ENCODE measurements around the gene CHST11.
"Not testable (repeated sequence)": the region's sequence is repeated elsewhere in the genome, so short reads cannot be mapped to it uniquely, and the experiment has no call there.

CHST11 gene

DNA sequence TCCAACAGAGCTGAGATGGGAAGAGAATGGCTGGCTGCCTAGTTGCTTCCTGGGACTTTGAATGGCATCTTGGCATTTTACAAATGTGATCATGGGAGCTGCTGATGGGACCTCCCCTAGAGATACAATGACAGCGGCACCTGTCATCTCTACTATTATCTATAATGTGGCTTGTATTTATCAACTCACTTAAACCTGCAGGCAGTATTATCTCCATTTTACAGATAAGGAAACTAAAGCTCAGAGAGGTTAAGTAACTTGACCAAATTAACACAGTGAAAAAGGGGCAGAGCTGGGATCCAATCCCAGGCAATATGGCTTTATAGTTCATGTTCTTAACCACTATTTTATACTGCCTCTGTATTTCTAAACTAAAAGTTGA is 111.7 kb downstream of the CHST11 start:
- DNase-seq: no peak

- no peak for DNase-seq
These were observed 112.2 kb downstream of the CHST11 start for GRCh38 chr12:104568935-104569334.

GRCh38 chr12:104569346-104570173 is 112.8 kb downstream of the CHST11 start:
- no peak for DNase-seq

DNA sequence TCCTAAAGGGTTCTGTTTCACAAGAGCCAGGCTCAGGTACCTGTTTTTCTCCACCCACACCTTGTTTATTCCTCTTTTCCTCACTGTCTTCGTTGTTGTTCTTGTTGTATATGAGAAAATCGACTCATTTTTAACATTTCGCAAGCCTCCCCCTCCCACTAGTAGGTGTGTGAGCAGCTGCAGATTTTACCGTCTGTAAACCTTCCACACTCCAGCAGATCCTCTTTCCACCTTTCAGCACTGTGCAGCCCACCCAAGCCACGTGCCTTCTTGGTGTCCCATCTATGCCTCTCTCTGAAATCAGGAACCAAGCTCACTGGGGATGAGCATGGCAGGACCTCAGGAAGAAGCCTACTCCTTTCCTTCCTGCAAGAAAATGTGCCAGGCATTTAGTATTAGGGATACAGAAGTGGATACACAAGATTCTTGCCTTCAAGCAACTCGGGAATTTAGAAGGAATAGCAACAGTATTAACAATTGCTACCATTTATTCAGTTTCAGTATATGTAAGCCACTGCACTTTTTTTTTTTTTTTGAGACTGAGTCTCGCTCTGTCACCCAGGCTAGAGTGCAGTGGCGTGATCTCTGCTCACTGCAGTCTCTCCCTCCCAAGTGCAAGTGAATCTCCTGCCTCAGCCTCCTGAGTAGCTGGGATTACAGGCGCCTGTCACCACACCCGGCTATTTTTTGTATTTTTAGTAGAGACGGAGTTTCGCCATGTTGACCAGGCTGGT is 113.6 kb downstream of the CHST11 start:
- DNase-seq: no peak

GRCh38 chr12:104571328-104571727 is 114.6 kb downstream of the CHST11 start:
- DNase-seq: no peak

- DNase-seq: not testable (repeated sequence)
These were observed 117.6 kb downstream of the CHST11 start for GRCh38 chr12:104574353-104574752.

DNA sequence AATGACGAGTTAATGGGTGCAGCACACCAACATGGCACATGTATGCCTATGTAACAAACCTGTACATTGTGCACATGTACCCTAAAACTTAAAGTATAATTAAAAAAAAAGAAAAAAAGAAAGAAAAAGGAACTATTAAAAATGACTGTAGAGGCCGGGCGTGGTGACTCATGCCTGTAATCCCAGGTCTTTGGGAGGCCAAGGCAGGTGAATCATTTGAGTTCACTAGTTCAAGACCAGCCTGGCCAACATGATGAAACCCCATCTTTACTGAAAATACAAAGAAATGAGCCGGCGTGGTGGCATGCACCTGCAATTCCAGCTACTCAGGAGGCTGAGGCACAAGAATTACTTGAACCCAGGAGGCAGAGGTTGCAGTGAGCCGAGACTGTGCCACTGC is 118.0 kb downstream of the CHST11 start:
- DNase-seq: not testable (repeated sequence)

DNA sequence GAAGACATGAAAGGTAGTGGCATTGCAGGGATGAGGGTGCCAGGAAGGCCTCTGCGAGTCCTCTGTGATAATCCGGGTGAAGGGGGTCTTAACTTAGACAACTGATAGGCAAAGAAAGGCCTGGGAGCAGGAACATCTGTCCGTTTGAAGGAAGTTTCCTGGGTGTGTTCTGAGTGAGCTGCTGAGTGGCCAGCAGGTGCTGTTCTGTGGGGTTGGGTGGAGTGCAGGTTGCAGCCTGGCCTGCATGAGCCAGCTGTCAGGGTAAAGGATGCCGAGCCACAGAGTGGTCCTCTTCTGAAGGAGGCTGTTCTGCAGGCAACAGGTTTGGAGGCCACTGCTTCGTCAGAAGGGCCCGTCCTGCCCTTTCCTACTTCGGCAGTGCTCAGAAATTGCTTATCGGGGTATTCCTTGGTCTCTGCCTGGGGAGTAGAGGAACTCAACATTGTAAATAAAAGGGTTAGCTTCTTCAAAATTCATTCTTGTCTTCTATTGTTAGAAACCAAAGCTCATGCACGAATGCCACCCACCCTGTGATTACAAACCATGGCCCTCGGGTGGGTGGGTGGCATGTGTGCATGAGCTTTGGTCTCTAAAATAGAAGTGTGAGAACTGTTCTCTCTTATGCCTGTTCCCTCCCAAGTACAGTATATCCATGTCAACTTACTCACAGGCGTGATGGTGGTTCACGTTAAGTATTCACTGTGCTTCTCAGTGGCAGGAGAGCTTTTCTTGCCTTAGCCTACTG is 118.9 kb downstream of the CHST11 start:
- no peak for DNase-seq

- DNase-seq: no peak
These were observed 119.5 kb downstream of the CHST11 start for GRCh38 chr12:104576187-104576778.

- DNase-seq: no peak
These were observed 120.3 kb downstream of the CHST11 start for GRCh38 chr12:104576980-104577580.

GRCh38 chr12:104577581-104577981 is 120.8 kb downstream of the CHST11 start:
- no peak for DNase-seq

GRCh38 chr12:104578453-104578852 is 121.7 kb downstream of the CHST11 start:
- no peak for DNase-seq

DNA sequence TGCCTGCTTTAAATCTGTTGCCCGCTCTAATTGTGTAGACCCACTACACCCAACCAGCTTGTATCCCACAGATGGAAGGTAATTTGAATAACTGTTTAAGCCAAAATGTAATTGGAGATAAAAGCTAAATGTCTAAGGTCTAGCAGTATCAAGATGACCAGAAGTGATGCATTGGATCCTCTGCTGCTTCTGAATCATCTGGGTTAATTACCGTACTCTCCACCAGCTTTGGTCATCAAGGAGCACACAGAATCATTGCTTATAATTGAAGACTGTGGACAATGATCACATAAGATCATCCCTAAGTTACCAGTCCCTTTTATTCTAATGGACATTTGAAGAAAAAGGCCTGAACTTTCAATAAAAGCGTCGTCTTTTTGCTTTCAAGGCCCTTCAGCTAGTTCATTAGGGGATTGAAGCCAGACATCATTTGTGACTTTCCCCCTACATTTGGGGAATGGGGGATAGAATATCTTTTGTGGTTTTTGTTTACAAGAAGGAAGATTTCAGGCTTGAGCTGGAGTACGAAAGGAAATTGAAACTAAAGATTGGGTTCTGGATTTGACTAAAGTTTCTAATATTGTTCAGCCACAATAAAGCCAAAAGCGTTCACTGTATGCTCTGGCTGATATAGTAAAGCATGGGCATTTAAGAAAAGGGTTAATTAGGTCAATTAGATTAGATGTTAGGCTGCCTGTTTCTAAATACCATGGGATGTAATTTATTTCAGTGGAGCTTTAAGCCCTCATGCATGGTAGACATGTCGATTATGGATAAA is 123.2 kb downstream of the CHST11 start:
- no peak for DNase-seq

- no peak for DNase-seq
These were observed 124.3 kb downstream of the CHST11 start for GRCh38 chr12:104581005-104581570.

GRCh38 chr12:104582739-104583138 is 126.0 kb downstream of the CHST11 start:
- no peak for DNase-seq

- no peak for DNase-seq
These were observed 126.6 kb downstream of the CHST11 start for GRCh38 chr12:104583301-104583700.

DNA sequence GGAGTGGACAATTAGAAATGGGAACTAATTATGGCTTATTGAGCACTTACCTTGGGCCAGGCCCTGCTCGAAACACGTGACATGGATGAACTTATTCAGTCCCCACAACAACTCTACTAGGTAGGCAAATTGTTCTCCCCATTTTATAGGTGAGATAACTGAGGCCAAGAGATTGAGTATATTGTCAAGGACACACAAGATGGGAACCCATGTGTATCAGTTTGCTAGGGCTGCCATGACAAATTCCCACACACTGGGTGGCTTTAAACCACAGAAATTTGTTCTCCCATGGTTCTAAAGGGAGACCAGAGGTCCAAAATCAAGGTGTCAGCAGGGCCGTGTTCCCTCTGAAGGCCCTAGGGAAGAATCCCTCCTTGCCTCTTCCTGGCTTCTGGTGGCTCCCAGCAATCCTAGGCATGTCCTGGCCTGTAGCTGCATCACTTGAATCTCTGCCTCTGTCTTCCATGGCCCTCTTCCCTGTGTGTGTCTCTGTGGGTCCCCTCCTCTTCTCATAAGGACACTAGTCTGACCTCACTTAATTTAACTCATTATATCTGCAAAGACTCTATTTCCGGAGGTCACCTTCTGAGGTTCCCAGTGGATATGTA is 128.8 kb downstream of the CHST11 start:
- DNase-seq: no peak

DNA sequence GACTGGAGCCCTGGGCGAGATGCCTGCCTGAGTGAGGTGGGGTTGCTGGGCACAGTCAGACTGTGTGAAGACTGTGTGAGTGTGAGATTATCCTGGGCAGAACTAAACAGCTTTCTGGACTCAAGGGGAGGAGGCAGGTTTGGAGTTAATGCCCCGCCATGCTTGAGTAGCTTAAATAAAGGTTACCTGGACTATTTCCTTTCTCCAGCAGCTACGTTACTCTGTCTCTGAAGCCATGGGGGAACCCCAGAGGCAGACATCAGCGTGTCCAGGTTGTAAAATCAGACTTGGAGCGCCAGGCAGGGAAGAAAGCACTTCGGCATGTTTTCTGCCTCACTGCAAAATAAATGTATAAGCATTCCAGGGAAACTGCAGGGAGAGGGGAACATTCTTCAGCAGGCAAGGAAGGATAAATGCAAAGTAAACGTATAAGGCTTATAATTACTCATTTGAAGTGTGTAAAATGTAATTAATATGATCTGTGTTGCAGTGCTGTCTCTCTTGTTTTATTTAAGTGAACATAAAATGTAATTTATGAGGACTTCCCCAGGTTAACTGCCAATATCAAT is 129.7 kb downstream of the CHST11 start:
- no peak for DNase-seq

DNA sequence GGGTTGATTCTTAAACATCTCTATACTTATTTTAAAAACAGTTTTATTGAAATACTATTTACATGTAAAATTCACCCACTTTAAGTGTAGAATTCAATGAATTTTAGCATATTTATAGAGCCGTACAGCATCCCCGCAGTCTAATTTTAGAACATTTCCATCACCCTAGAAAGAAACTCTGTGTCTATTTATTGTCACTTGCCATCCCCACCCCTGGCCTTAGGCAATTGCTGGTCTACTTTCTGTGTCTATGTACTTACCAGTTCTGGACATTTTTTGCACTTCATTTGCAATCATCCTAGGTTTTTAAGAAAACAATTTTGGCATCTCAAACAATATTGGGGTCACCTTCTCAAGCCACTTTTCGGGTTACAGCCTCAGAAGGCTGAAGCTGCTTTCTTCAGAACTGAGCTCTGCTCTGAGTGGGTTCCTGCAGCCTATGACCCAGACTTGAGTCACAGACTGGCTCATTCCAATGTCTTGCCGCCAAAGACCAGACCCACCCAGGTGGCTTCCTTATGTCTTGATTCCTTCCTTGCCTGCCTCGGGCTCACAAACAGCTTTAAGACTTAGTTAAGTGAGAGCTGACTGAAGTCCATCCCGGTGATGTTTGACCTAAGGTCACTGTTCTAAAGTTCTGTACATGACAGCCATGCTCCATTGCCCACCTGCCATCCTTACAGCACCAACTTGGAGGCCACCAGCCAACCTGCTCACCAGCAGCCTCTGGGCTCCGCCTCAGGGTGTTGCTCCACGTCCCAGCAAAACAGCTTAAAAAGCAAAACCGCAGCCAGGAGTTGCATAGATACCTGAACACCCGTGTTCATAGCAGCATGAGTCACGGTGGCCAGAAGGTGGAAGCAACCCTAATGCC is 131.5 kb downstream of the CHST11 start:
- DNase-seq: no peak
